HG03442 (cell line): ENCODE measurements around the gene IL5RA.

Experiments used
- ATAC-seq: cut with Tn5 transposase; IDR thresholded peaks from one replicate; pipeline ENCODE4 v1.9.1; 2021; ENCODE audit warnings: mild to moderate bottlenecking, moderate library complexity; ENCODE audit not compliant: unreplicated experiment

Gene IL5RA, protein sequence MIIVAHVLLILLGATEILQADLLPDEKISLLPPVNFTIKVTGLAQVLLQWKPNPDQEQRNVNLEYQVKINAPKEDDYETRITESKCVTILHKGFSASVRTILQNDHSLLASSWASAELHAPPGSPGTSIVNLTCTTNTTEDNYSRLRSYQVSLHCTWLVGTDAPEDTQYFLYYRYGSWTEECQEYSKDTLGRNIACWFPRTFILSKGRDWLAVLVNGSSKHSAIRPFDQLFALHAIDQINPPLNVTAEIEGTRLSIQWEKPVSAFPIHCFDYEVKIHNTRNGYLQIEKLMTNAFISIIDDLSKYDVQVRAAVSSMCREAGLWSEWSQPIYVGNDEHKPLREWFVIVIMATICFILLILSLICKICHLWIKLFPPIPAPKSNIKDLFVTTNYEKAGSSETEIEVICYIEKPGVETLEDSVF

DNA sequence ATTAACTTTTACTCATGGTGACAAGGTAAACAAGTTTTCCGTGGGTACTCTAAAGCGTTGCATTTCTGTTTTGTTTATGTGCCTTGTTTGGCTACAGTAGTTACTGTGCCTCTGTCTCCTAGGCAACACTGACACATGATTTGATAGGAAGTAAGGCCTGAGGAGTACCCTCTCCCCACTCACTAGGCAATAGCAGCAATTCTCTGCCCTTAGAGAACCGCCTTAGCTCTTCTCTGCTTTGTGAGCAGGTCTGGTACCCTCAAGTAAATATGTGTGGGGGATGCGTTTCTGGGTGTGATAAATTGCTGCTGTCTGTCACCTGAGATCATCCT, at the start of gene IL5RA:
Gene IL5RA, minus strand, starts transcription at position 76 of the 332 bp plus-strand sequence. CDS start 5,390 bp downstream, outside the sequence.
- ATAC-seq: peak; percentile 63

DNA sequence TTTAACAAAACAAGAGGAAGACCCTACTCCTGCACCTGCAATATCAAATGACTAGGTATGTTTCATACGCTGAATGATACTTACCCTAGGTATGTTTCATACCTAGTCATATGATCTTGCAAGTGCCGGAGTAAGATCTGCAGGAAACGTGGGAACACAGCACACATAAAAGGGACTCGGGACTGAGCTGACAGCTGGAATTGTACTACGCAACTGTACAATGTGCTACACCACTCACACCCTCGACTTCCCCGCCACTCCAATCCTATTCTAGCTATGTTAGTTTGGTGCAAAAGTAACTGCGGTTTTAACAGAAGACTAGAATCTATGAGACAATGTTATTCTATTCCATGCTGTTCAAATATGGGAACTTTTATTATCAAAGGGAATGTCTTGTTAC, 47.3 kb upstream of the IL5RA start:
- no peak for ATAC-seq

DNA sequence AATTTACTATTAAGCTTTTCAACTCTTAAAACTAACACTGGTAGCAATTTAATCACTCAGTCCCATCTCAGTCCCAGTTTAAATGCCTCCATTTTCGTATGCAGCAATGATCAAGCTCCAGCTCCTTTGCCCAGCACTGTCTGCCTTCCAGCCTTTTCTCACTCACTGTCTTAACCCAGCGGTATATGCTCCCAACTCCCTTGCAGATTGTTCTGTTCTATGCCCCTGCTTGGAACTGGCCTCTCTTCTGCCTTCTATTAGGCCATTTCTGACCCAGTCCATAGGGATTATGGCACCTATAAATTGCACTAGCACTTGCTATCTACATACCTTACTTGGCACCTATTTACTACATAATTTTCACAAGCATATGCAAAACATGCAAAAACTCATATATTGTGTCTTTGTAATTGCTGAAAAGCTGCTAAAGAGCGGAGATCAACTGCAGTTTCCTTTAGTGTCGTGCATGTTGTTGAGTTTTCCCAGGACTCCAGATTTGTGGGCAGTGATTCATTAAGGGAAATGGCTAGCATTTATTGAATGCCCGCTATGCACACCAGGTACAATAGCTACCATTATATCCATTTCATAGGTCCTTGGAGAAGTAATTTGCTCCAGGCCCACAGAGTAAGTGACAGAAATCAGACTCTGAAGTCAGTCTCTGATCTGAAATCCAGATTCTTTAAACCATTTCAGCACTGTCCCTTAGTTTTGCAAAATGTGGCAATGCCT, 44.9 kb upstream of the IL5RA start:
- ATAC-seq: no peak

DNA sequence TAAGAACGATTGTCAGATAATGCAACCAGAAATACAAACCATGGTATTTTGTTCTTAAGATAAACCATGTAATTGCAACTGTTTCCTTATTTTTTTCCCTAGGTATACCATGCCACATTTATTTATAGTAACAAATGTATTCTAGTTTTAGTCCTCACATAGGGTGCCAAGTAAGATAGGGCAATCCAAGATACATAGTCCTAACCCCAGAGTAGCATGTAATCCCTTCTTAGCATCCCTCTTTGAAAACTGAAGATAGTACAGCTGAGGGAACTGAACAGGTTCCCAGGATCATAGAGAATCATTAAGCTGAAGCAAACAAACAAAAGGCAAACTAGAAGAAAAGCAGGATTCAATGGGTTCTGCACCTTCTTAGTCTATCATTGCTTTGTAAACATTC, 41.3 kb upstream of the IL5RA start:
- no peak for ATAC-seq

DNA sequence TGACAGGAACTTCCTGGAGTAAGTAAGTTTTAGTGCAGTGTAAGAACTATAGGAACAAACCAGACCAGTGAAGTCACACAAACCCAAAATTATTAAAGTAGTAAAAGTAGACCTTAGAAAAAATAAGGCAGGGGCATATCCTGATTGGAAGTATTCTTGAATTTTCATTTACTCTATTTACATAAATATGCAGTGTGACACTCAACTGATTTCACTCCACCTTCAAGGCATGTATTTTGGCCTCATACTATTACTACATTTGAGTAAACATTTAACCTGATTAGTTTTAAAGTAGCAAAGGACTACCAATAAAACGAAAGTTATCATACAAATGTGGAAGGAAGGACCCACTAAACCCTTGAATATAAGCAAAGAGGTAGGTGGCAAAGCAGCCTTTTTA, 39.4 kb upstream of the IL5RA start:
- no peak for ATAC-seq

DNA sequence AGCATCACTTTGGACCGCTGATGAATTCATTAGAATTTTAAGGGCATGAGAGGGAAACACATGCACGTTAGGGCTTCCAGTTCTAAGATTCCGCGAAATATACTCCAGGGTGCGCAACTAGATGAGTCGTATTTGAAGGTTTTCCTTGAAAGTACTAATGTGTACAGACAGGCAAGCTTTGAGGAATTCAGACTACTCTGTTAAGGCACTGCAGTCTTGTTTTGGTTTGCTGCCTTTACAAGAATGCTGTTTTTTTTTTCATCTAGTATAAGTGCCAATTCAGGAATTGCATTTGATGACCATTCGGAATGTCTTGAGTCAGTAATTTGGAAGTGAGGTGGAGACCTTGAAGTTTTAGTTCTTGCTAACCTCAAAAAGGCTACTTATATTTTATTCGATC, 35.7 kb upstream of the IL5RA start:
- ATAC-seq: no peak

DNA sequence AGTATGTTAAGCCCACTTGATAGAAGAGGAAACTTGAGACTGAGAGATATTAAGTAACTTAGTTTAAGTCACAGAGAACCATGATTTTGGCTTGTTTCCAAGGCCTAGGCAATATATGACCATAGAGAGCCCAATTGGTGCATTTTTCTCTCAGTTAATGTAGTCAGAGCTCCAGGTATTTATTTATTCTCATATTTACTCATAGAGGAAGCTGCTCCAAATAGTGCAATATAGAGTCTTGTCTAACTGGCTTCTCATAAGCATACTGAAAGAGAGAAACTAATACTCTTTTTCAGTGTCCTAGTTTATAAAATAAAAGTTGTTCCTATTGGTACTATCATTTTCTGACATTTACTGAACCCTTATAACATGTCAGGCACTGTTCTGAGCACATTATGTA, 31.8 kb upstream of the IL5RA start:
- ATAC-seq: no peak

DNA sequence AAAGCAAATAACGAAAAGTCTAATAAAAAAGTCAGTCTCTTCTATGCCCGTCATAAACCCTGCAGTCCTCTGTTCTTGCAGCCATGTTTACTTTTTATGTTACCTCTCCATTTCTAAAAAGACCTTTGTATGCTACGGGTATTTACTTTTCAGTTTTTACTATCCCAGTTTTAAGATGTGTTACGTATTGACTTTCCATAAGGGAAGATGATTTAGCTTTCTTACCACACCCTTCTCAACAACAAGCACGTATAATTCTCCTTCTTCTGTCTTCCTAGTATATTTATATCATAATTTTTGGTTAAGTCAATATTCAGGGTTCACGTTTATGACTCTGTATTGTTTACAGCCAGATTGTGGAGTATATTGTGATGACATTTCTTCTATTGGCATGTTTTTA, 27.4 kb upstream of the IL5RA start:
- no peak for ATAC-seq

DNA sequence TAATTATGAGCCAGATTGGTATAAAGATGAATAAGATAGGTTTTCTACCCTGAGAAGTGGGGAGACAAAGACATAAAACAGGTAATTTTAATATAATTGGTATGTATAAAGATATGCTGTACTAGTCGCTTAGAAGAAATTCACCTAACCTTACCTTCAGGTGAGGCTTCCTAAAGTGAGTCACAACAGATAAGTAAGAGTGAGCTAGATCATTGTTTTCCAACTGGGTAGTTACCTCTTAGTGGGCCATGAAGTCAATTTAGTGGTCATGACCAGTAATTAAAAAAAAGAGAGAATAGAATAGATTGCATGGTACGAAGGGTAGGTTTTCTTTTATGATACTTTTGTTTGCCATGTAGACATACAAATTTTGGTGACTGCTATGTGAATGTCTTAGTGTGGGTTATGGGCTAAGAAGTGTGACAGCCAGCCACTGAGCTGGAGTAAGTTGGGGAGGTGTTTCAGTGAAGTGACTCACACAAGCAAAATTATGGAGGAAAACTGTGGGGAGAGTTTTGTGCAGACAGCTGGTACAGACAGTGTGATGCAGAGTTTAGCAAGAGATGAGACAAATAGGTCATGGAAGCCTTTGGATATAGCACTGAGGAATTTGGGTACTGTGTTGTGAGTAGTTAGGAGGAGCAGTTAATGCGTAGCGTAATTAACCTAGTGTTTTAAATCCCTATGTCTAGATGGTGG, 24.7 kb upstream of the IL5RA start:
- no peak for ATAC-seq

DNA sequence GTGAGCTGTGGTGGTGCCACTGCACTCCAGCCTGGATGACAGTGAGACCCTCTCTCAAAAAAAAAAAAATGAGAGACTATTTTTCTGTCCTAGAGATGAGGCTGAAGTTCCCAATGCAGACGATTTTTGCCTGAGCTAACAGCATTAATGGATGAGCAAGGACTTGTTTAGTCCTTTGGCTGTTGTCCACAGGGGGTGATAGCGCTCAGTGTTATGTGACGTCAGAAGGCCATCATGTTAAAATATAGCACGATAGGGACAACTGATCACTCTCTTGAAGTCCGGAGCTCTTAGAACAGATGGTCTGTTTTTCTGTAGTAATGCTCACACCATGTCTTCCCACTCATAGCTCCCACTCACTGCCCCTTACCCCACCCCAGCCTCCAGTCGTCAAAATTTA, 23.3 kb upstream of the IL5RA start:
- no peak for ATAC-seq

DNA sequence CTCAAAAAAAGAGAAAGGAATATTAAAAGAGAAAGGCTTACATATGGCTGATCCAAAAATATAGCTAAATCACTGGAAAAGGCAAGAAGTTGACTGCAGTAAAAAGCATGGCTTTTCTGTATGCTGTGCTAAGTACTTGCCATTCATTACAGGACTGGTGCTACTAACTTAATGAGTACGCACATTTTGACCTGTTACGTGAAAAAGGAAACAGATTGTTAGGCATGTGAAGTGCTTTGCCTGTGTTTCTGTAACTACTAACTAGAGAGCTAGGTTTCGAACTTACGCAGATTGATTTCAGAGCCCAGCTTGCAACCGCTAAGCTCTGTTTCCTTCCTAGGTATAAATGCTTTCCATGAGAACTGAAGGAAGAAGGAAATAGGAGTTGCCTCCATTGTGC, 19.4 kb upstream of the IL5RA start:
- ATAC-seq: no peak

DNA sequence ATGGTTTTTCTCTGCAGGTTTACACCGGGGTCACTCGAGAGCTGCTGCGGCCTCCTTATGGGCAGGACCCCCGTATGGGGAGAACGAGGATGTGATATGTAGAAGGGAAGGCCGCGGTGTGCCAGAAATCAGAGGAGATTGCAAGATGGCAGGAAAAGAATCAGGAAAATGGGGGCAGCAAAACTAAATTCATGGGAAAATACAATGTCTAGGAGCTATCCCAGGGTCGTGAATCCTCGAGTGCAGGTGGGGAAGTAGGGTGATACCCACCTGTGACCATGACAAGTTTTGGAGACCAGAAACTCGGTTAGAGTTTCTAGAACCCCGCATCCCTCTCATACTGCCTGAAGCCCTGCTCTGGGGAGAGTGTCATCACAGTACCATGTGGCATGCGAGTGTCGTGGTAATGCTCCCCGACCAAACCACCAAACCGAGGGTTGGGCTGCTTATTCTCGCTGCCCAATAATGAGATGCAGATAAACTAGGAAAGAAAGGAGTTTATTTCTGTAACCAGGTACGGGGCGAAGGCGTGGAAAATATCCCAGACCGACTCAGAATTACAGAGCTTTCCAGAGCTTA, 17.3 kb upstream of the IL5RA start:
- ATAC-seq: peak; percentile 22

DNA sequence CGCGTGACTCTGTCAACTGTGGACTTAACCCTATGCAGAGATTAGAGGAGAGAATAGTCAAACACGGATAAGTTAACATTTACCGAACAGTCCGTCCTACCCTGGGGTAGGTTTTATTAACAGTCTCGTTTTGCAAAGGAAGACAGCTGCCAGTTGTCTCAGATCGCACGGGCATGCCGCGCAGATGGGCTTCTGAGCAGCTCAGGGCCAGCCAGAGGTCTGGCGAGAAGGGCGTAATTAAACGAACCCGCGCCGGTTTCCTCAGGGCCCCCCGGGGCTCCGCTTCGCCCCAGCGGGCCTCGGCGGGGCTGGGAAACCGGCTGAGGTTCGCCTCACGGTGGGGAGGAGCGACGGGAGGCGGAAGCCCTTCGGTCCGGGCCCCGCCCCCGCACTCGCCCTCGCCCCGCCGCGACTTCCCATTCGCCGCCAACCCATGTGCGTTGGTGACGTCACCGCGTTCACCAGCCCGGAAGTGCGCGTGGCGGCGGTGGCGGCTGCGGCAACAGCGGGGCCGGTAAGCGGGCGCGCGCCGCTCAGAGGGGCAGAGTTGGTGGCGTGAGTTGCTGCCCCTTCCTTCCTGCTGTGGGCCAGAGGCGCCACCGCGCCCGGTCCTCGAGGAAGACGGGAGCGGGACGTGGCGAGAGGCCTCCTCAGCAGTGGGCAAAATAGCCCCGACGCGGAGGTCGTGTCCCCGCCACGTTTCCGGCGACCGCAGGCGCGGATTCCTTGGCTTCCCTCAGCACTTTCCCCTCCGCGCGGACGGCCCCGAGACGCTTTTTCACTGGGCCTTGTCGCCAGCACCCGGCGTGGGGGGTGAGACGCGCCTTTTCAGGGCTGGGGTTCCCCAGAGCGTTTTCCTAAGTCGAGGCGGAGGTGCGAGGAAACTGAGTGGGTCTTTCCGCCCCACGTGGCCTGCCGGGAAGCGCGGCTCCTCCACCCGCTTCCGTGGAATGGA, 16.6 kb upstream of the IL5RA start, which contains the start of gene TRNT1:
Gene TRNT1, plus strand, starts transcription at position 464 of the 955 bp plus-strand sequence. CDS start 2,101 bp downstream, outside the sequence.
- ATAC-seq: peak; percentile 92

DNA sequence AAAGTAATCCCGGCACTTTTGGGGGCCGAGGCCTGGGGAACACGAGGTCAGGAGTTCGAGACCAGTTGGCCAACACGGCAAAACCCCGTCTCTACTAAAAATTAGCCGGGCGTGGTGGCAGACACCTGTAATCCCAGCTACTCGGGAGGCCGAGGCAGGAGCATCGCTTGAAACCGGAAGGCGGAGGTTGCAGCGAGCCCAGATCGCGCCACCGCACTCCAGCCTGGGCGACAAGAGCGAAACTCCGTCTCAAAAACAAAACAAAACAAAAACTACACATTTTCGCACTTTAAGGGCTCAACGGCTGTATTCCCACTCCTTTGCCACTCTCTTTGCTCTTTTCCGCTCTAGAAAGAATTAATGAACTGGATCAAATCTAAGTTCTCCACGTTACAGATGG, 15.8 kb upstream of the IL5RA start:
- no peak for ATAC-seq

DNA sequence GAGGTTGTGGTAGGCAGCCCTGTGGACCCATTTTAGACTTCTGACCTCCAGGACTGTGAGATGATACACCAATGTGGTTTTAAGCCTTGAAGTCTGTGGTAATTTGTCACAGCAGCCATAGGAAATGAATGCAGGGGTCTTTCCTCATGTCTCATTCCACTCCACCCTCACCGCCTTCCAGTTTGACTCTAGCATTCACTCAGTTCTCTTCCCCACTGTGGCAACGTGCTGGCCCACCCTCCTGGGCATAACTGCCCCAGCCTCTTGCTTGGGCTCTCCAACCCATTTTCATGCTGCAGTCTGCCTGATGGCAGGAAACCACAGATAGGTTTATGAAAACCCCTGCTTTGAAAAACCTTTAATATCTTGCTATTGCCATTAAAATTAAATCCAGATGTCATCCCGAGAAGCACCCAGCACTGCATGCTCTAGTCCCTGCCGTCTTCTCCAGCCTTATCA, 9.2 kb upstream of the IL5RA start:
- ATAC-seq: peak; percentile 65

DNA sequence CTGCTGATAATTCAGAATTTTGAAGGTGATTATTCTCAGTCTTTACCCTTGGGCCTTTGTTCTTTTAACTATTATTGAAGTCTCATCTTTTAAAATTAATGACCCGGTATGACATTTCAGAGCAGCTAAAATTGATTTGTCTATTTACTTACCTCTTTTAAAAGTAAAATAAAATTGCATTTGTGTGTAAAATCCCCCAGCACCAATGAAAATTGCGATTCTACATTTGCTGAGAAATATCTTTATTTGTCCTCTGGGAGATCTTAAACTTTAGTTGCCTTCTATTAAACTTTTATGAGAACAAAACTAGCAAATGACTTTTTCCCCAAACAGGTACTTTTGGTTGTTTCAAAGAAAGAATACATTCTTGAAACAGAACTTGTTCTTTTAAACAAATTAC, 7.5 kb upstream of the IL5RA start:
- no peak for ATAC-seq

DNA sequence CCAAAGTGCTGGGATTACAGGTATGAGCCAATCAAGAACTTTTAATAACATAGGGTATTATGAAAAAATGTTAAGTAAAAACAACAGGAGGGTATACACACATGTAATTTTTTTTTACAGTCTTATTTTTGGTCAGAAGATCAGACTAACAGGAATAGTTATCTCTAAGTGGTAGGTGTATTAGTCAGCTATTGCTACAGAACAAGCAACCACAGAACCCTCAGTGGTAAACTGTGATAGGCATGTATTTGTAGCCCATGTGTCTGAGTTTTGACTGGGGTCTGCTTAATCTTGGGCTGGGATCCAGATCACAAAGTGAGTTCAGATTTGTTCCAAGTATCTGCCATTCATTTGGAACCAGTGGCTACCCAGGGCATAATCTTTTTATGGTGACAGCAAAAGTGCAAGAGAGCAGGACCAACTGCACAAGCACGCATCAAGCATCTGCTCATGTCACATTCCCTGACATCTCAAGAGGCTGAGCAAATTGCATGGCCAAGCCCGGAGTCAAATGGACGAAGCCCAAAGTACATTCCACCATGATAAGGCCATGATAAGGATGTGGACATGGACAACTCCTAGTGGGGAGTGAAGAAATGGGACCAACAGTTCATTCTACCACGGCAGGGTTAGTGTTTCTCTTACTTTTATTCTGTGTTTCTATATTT, 3.0 kb upstream of the IL5RA start:
- ATAC-seq: no peak

DNA sequence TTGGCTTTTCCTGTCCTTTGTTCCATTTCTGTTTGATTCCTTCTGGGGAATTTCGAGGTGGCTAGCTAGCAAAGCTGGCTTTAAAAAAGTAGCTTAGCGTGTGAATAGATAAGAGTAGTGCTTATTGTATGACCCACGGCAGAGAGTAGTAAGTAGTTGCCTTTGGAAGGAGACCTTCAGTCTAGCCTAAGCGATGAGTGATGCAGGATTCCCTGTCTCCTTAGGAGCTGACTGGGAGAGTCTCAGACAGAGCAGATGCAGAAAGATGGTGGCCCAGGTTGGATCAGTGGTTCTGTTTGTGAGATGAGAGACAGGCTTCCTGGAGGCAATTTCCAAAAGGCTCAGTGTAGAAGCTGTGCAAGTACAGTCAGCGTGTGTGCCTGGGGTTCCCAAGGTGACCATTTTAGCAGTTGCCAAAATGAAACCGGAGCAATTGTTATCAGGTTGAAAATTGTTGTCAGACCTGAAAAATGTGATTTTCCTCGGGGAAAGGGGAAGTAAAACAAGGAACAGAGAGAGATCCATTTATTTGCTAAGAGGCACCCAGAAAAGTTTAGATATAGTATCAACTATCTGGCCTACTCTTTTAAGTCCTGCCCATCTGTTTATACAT, 681 bp upstream of the IL5RA start:
- ATAC-seq: no peak
